CD4-positive, CD25-positive, alpha-beta regulatory T cell (primary cell): ENCODE results near the gene BNIP1. TPM values are rescaled to one million over a fixed set of nuclear protein-coding genes. Genes with fewer than 3 reads are reported as not detected.

ENCODE experiments used
- ATAC-seq, 2 donors: fragments of 150-1000 bp; cut with Tn5 transposase; one replicate each; pipeline ENCODE4 v1.10.0; 2021; ENCODE audit warnings: low read depth in 2 of 2, moderate number of reproducible peaks in 2 of 2, moderate library complexity in 1 of 2
- DNase-seq, 3 donors: peaks; one replicate each; pipeline versions ENCODE4 v3.0.0 to v3.0.0-alpha.2; 2012 to 2022; ENCODE audit warnings: mixed read lengths in 1 of 3
- H3K27ac ChIP-seq: one replicate; pipeline ENCODE4 v1.7.0; 2013; ENCODE audit warnings: mild to moderate bottlenecking, low read length; ENCODE audit not compliant: insufficient read depth, poor library complexity, severe bottlenecking
- H3K27me3 ChIP-seq: one replicate; pipeline ENCODE4 v1.7.0; 2013; ENCODE audit warnings: low read length; ENCODE audit not compliant: control insufficient read depth, insufficient read depth
- H3K36me3 ChIP-seq: one replicate; pipeline ENCODE4 v1.7.0; 2013; ENCODE audit warnings: mild to moderate bottlenecking, low read length, moderate library complexity; ENCODE audit not compliant: control insufficient read depth, insufficient read depth
- H3K4me1 ChIP-seq: 2 replicates; pipeline ENCODE4 v1.7.0; 2013; ENCODE audit warnings: mild to moderate bottlenecking, low read length; ENCODE audit not compliant: insufficient read depth, control insufficient read depth, poor library complexity, severe bottlenecking
- H3K4me3 ChIP-seq: one replicate; pipeline ENCODE4 v1.7.0; 2013; ENCODE audit warnings: low read depth, mild to moderate bottlenecking, low read length, moderate library complexity
- H3K9me3 ChIP-seq, 2 experiments: 1 replicate in 1 of 2; 2 replicates in 1 of 2; pipeline ENCODE4 v1.7.0; 2013; ENCODE audit warnings: low read length in 2 of 2, mild to moderate bottlenecking in 1 of 2, moderate library complexity in 1 of 2; ENCODE audit not compliant: control insufficient read depth in 2 of 2
- H3K27ac Mint-ChIP-seq, 3 donors: one replicate each; pipeline ENCODE4 v1.8.0; 2020 to 2022; ENCODE audit warnings: mild to moderate bottlenecking in 3 of 3, mixed read lengths in 3 of 3, moderate library complexity in 2 of 3
- H3K27me3 Mint-ChIP-seq: one replicate; pipeline ENCODE4 v1.8.0; 2022; ENCODE audit warnings: mild to moderate bottlenecking, mixed read lengths
- H3K36me3 Mint-ChIP-seq: one replicate; pipeline ENCODE4 v1.8.0; 2020; ENCODE audit warnings: mixed read lengths
- H3K4me1 Mint-ChIP-seq, 4 donors: one replicate each; pipeline ENCODE4 v1.8.0; 2020 to 2022; ENCODE audit warnings: mixed read lengths in 4 of 4, mild to moderate bottlenecking in 1 of 4
- H3K4me3 Mint-ChIP-seq, 4 donors: one replicate each; pipeline ENCODE4 v1.8.0; 2020 to 2022; ENCODE audit warnings: mild to moderate bottlenecking in 4 of 4, mixed read lengths in 4 of 4, moderate library complexity in 3 of 4
- H3K9me3 Mint-ChIP-seq, 7 donors: one replicate each; pipeline ENCODE4 v1.8.0; 2020 to 2022; ENCODE audit warnings: mixed read lengths in 7 of 7, mild to moderate bottlenecking in 3 of 7, moderate library complexity in 2 of 7
- polyA plus RNA-seq, 4 donors: library from polyadenylated mRNA; unstranded; fragments of 300-500 nt; fragmentation: Illumina TruSeq; gene quantifications; one replicate each; pipeline ENCODE4 v1.2.3, GENCODE V29; 2021
- total RNA-seq: library from RNA; stranded (reverse); gene quantifications from one replicate; pipeline ENCODE4 v1.2.3, GENCODE V29; 2022

The BNIP1 gene
- total and polyA plus RNA-seq, 5 donors from 2014 or later: 16.0 to 30.2 (median 19.6) TPM

GRCh38 chr5:173165177-173166016, 21.1 kb downstream of the BNIP1 start:
- no peak overlapping the region for H3K27ac ChIP-seq
- Mint-ChIP-seq H3K36me3 (peaks cover 24% of the 10 kb centered on the region), H3K9me3 (peaks cover 0 to 4% (median 0%) of the 10 kb centered on the region in 7 donors), H3K27ac (no peak overlapping the region), H3K4me3 (no peak overlapping the region), H3K4me1 (peaks cover 0 to 4% (median under 1%) of the 10 kb centered on the region in 4 donors), H3K27me3 (no peaks in the 10 kb centered on the region)
- H3K36me3 ChIP-seq: peaks cover 28% of the 10 kb centered on the region
- ATAC-seq: no peak
- H3K4me1 ChIP-seq: no peaks in the 10 kb centered on the region
- no peaks in the 10 kb centered on the region for H3K9me3 ChIP-seq
- no peak for DNase-seq
- H3K4me3 ChIP-seq: no peak overlapping the region
- no peaks in the 10 kb centered on the region for H3K27me3 ChIP-seq

DNA sequence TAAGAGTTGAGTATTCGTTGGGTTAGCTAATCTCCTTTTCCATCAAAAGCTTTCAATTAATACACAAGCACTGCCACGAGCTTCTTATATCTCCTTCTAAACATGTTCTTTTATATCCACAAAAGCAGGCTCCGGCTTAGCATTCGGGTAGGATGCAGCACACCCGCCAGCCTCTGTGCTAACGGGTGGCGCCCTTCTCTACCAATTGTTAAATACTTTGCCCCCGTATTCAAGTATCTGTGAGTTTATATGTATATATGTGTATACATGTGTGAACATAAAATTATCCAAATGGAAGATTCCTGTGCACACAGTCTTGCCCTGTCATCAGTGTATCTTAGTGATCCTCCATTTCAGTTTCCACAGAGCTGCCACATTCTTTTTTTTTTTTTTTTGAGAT, 27.8 kb downstream of the BNIP1 start:
- no peak for ATAC-seq
- Histone ChIP-seq H3K9me3 (no peaks in the 10 kb centered on the region), H3K4me3 (no peak overlapping the region), H3K27ac (no peak overlapping the region), H3K4me1 (no peaks in the 10 kb centered on the region), H3K27me3 (no peaks in the 10 kb centered on the region), H3K36me3 (no peaks in the 10 kb centered on the region)
- Mint-ChIP-seq H3K4me3 (no peak overlapping the region), H3K27me3 (peaks cover 9% of the 10 kb centered on the region), H3K36me3 (no peaks in the 10 kb centered on the region), H3K4me1 (peaks cover 0 to 2% (median 0%) of the 10 kb centered on the region in 4 donors), H3K27ac (peak overlapping the region in 1 of 3 donors; percentile 73), H3K9me3 (peaks cover 0 to 4% (median 1%) of the 10 kb centered on the region in 7 donors)
- DNase-seq: no peak

DNA sequence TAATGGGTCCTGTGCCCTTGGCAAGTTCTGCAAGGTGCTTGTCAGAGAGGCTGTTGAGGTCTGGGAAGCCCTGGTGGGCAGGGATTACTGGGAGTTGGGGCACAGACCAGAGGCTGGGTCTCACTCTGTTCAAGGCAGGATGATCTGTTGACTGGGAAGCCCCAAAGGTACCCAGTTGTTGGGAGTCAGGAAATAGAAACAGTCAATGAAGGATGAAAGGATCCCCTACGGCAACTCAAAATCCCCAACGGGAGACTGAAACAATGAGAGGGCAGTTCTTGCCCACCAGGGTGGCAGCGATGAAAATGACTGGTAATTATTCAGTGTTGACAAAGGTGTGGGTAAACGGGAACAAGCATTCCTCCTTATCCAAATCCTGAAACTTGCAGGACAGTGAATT, 31.2 kb downstream of the BNIP1 start:
- no peak overlapping the region for H3K27ac ChIP-seq
- no peak overlapping the region for H3K27ac Mint-ChIP-seq
- no peak overlapping the region for H3K4me3 Mint-ChIP-seq
- H3K4me1 ChIP-seq: no peaks in the 10 kb centered on the region
- H3K36me3 ChIP-seq: no peaks in the 10 kb centered on the region
- no peaks in the 10 kb centered on the region for H3K27me3 ChIP-seq
- peaks cover 0 to 2% (median 0%) of the 10 kb centered on the region in 4 donors for H3K4me1 Mint-ChIP-seq
- no peak for ATAC-seq
- DNase-seq: no peak
- peaks cover 9% of the 10 kb centered on the region for H3K27me3 Mint-ChIP-seq
- no peaks in the 10 kb centered on the region for H3K9me3 ChIP-seq
- H3K4me3 ChIP-seq: no peak overlapping the region
- peaks cover 5% of the 10 kb centered on the region for H3K36me3 Mint-ChIP-seq
- peaks cover 0 to 6% (median 1%) of the 10 kb centered on the region in 7 donors for H3K9me3 Mint-ChIP-seq

DNA sequence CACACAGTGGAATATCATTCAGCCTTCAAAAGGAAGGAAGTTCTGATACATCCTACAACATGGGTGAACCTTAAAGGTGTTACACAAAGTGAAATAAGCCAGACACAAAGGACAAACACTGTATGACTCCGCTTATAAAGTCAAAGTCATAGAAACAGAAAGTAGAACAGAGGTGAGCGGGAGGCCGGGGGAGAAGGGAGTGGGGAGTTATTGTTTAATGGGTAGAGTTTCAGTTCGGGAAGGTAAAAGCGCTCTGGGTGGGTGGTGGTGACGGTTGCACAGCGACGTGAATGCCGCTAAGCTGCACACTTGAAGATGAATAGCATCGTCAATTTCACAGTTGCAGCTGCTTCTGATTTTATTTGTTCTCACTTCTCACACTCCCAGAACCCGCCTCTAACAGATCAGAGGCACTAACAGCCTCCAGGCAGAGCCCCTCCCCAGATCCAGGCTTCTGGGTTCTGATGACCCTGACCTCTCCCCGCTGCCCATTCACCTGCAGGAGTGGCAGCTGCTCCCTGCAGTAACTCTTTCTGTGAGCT, 34.1 kb downstream of the BNIP1 start:
- peaks cover 0 to 4% (median under 1%) of the 10 kb centered on the region in 4 donors for H3K4me1 Mint-ChIP-seq
- H3K36me3 Mint-ChIP-seq: peaks cover 5% of the 10 kb centered on the region
- Histone ChIP-seq H3K27ac (no peak overlapping the region), H3K9me3 (no peaks in the 10 kb centered on the region), H3K4me3 (no peak overlapping the region), H3K4me1 (no peaks in the 10 kb centered on the region), H3K27me3 (no peaks in the 10 kb centered on the region), H3K36me3 (no peaks in the 10 kb centered on the region)
- ATAC-seq (no peak), DNase-seq (peak in 1 of 3 donors; percentile 2)
- peaks cover 15% of the 10 kb centered on the region for H3K27me3 Mint-ChIP-seq
- no peak overlapping the region for H3K4me3 Mint-ChIP-seq
- H3K9me3 Mint-ChIP-seq: peaks cover 0 to 3% (median 1%) of the 10 kb centered on the region in 7 donors
- H3K27ac Mint-ChIP-seq: peak overlapping the region in 1 of 3 donors; percentile 62

GRCh38 chr5:173180331-173180730, 36.0 kb downstream of the BNIP1 start:
- peaks cover 5% of the 10 kb centered on the region for H3K36me3 Mint-ChIP-seq
- no peaks in the 10 kb centered on the region for H3K36me3 ChIP-seq
- H3K27me3 ChIP-seq: no peaks in the 10 kb centered on the region
- H3K27ac ChIP-seq: no peak overlapping the region
- peaks cover 0 to 3% (median 2%) of the 10 kb centered on the region in 7 donors for H3K9me3 Mint-ChIP-seq
- DNase-seq (no peak), ATAC-seq (no peak)
- no peaks in the 10 kb centered on the region for H3K9me3 ChIP-seq
- H3K27me3 Mint-ChIP-seq: peaks cover 15% of the 10 kb centered on the region
- peaks cover 0 to 4% (median 0%) of the 10 kb centered on the region in 4 donors for H3K4me1 Mint-ChIP-seq
- H3K4me3 ChIP-seq: no peak overlapping the region
- no peak overlapping the region for H3K27ac Mint-ChIP-seq
- H3K4me3 Mint-ChIP-seq: no peak overlapping the region
- no peaks in the 10 kb centered on the region for H3K4me1 ChIP-seq

- H3K4me3 Mint-ChIP-seq: no peak overlapping the region
- H3K9me3 Mint-ChIP-seq: peaks cover 0 to 3% (median 0%) of the 10 kb centered on the region in 7 donors
- H3K4me1 Mint-ChIP-seq: peaks cover 0 to 2% (median 0%) of the 10 kb centered on the region in 4 donors
- H3K36me3 Mint-ChIP-seq: no peaks in the 10 kb centered on the region
- Histone ChIP-seq H3K9me3 (no peaks in the 10 kb centered on the region), H3K36me3 (no peaks in the 10 kb centered on the region), H3K27me3 (no peaks in the 10 kb centered on the region), H3K4me1 (no peaks in the 10 kb centered on the region), H3K27ac (no peak overlapping the region), H3K4me3 (no peak overlapping the region)
- peaks cover 6% of the 10 kb centered on the region for H3K27me3 Mint-ChIP-seq
- ATAC-seq (peak; percentile 52 to 53), DNase-seq (peak in 1 of 3 donors; percentile 41)
- no peak overlapping the region for H3K27ac Mint-ChIP-seq
Observed at GRCh38 chr5:173187054-173187743, 42.9 kb downstream of the BNIP1 start.

DNA sequence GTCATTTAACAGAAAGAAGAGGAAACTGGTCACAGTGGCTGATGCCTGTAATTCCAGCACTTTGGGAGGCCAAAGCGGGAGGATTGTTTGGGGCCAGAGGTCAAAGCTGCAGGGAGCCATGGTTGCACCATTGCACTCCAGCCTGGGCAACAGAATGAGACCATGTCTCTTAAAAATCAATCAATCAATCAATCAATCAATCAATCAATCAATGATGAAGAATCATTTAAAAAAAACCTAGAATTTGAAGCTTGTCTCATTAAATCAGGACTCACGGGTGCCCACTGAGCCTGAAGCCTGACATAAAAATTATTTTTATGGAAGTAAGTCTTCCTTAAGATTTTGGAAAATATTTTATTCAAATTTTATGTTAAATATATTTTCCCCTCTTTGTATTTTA, 43.9 kb downstream of the BNIP1 start:
- H3K9me3 Mint-ChIP-seq: peaks cover 0 to 3% (median 0%) of the 10 kb centered on the region in 7 donors
- Histone ChIP-seq H3K4me3 (no peak overlapping the region), H3K27ac (no peak overlapping the region), H3K27me3 (no peaks in the 10 kb centered on the region), H3K9me3 (no peaks in the 10 kb centered on the region), H3K4me1 (no peaks in the 10 kb centered on the region), H3K36me3 (no peaks in the 10 kb centered on the region)
- H3K36me3 Mint-ChIP-seq: no peaks in the 10 kb centered on the region
- no peaks in the 10 kb centered on the region for H3K4me1 Mint-ChIP-seq
- no peak overlapping the region for H3K4me3 Mint-ChIP-seq
- peaks cover 6% of the 10 kb centered on the region for H3K27me3 Mint-ChIP-seq
- ATAC-seq (no peak), DNase-seq (no peak)
- H3K27ac Mint-ChIP-seq: no peak overlapping the region
